OCI-M2 (cell line): ENCODE data around the gene R3HCC1L.
A peak's percentile ranks its signal among the peaks of the same experiment; 100 is the strongest.
"Not testable (repeated sequence)": the region's sequence is repeated elsewhere in the genome, so short reads cannot be mapped to it uniquely, and the experiment has no call there.

Source experiments
- DNase-seq: peaks from one replicate; lab custom pipeline; 2025; ENCODE audit not compliant: unreplicated experiment; lab: John Stamatoyannopoulos, UW

Gene R3HCC1L

DNA sequence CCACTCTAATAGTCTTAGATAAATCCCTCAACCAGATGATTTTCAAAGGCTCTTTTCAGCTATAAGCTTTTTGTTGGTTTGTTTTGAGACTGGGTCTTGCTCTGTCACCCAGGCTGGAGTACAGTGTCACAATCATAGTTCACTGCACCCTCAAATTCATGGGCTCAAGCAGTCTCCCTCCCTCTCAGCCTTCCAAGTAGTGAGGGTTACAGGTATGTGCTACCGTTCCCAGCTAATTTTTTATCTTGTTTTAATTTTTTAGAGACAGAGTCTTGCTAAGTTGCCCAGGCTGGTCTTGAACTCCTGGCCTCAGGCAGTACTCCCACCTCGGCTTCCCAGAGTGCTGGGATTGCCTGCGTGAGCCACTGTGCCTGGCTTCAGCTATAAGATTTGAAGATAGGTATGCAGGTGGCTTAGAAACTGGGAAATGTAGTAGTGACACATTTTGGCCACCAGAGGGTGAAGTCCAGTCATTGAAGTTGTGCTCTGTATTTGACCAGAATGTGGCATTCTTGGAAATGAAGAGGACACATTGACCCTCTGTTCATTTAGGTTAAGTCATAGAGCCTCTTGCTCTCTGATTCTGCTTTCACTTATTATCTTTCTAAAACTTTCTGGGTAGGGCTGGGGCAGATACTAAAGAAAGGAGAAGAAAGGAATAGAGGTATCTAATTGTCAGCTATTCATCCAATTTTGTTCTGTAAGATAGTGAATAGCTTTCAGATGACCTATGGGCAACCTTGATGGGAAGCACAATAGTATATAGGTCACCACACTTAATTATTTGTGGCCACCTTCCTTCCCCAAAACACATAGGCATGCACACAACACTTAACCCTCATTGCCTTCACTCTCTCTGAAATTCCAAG, 36.0 kb downstream of the R3HCC1L start:
- peak; percentile 34 for DNase-seq

DNA sequence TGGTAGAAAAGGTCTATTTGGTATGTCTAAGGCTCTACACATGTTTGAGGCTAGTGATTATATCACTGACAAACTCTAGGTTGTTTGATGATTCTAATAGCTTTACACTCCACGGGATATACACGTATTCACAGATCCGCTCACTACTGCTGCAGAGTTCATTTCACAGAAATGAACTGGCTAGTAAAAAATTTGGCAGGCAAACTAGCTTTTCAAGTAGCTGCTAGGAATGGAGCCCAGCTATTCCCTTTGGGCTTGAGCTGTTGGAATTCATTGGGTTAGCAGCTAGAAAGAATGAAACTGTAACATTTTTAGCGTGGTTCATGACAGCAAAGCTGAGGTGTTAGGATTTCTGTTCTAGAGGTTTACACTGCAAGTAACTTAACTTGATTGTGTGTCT, 37.6 kb downstream of the R3HCC1L start:
- no peak for DNase-seq

- no peak for DNase-seq
Measured at GRCh38 chr10:98172495-98172894, 38.0 kb downstream of the R3HCC1L start.

DNA sequence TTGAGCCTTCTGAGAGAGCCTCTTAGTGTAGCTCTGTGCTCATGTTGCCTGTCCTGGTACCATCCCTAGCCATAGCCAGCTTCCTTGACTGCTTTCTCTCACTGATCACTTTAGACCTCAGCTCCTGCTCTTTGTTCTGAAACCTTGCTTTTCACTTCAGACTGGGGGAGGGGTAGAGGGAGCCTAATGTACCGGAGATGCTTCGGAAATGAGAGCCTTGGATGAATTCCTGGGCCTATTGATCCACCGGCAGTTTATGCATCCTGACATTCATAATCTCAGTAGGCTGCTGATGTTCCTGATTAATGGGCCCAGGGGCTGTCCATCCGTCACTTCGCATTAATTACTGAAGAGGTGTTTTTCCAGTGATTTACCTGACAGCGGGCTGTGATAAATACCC, 38.8 kb downstream of the R3HCC1L start:
- no peak for DNase-seq

DNA sequence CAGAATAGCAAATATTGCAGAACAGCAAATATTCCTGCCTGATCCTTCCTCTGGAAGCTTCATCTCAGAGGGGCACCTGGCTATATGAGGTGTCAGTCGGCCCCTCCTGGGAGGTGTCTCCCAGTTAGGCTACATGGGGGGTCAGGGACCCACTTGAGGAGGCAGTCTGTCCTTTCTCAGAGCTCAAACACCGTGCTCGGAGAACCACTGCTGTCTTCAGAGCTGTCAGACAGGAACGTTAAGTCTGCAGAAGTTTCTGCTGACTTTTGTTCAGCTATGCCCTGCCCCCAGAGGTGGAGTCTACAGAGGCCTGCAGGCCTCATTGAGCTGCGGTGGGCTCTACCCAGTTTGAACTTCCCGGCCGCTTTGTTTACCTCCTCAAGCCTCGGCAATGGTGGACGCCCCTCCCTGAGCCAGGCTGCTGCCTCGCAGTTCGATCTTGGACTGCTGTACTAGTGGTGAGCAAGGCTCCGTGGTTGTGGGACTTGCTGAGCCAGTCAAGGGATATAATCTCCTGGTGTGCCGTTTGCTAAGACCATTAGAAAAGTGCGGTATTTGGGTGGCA, 48.0 kb downstream of the R3HCC1L start:
- not testable (repeated sequence) for DNase-seq

DNA sequence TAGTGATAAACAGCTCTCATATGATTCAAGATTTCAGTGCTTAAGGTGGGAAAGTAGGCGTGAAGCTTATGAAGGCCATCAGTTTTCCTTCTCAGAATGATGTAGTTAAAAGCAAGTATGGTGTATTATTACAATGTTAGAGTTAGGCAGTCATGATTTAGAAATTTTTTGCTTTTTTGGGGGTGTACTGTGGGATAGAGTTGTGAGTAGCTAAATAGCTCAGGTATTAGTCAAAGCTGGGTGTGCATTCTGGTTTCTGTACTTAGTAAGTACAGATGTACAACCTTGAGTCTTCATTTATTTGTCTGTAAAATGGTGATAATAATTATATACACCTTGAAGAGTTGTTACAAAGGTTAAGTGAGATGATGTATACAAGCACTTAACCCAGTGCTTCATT, 52.2 kb downstream of the R3HCC1L start:
- no peak for DNase-seq

- not testable (repeated sequence) for DNase-seq
Measured at GRCh38 chr10:98190773-98191172, 56.3 kb downstream of the R3HCC1L start.

GRCh38 chr10:98193037-98193436, 58.6 kb downstream of the R3HCC1L start:
- DNase-seq = no peak

DNA sequence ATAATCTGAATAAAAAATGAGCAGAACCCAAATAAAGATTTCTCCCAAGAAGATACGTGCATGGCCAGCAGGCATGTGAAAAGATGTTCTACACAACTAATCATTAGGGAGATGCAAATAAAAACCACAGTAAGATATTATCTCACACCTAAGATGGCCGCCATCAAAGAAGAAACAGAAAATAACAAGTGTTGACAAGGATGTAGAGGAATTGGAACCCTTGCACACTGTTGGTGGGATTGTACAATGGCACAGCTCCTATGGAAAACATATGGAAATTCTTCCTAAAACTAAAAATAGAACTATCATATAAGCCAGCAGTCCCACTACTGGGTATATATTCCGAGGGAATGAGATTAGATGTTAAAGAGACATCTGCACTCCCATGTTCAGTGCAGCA, 60.2 kb downstream of the R3HCC1L start:
- no peak for DNase-seq

DNA sequence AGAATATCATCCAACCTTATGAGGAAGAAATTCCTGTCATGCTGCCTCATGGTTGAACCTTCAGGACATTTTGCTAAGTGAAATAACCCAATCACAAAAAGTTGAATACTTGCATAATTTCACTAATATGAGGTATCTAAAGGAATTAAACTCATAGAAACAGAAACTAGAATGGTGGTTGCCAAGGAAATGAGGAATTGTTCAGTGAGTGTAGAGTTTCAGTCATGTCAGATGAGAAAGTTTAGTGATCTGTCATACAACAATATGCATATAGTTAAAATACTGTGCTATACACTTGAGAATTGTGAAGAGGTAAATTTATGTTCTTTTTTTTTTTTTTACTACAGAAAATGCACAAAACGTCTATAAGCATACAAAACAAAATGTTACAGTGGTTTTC, 60.7 kb downstream of the R3HCC1L start:
- no peak for DNase-seq

- DNase-seq = no peak
Measured at GRCh38 chr10:98196985-98197384, 62.5 kb downstream of the R3HCC1L start.

GRCh38 chr10:98201760-98202159, 67.3 kb downstream of the R3HCC1L start:
- no peak for DNase-seq

DNA sequence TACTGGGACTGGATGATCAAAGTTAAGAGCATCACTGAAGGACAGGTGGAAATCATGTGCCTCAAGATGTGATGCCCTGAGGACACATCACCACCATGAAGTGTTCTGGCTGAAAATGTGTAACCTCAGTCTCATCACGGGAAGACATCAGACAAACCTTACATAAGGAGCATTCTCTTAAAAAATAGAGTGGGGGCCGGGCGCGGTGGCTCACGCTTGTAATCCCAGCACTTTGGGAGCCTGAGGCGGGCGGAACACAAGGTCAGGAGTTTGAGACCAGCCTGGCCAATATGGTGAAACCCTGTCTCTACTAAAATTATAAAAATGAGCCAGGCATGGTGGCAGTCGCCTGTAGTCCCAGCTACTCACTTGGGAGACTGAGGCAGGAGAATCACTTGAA, 67.9 kb downstream of the R3HCC1L start:
- no peak for DNase-seq

GRCh38 chr10:98205351-98205750, 70.9 kb downstream of the R3HCC1L start:
- DNase-seq = no peak

GRCh38 chr10:98208925-98209324, 74.5 kb downstream of the R3HCC1L start:
- DNase-seq = no peak

- no peak for DNase-seq
Measured at GRCh38 chr10:98209441-98209840, 75.0 kb downstream of the R3HCC1L start.

DNA sequence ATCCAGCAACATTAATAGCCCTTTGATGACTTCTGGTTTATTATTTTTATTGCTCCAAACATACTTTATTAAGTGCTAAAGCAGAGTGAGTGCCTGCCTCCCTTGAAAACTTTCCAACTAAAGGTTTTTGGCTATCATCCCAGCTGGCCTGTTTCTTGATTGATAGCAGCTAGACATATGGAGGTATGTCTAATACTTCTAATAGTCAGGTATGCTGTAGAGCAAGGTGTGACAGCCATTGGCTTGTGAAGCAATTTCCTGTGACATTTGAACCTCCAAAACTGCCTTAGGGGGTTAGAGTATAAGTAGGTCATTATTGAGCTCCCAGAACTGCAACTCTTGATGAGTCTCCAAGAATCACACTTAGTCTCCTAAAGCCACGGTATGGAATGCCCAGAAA, 77.7 kb downstream of the R3HCC1L start:
- no peak for DNase-seq

GRCh38 chr10:98213740-98214139, 79.3 kb downstream of the R3HCC1L start:
- no peak for DNase-seq

DNA sequence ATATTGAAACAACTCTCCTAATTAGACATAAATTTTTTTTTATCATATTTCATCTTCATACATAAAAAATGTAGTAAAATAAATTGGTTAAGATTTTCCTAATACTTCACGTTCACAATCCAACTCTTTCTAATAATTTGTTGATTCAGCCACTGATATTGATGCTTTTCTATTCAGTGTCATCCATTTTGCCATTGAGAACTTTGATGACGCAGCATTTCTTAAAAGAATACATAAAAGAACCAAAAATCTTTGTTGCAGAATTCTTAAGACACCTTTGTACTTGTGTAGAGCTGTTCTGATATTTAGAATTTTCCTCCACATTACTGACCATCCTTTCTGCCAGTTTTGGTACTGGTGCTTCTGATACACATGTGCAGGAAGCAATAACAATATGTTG, 80.9 kb downstream of the R3HCC1L start:
- DNase-seq = no peak

DNA sequence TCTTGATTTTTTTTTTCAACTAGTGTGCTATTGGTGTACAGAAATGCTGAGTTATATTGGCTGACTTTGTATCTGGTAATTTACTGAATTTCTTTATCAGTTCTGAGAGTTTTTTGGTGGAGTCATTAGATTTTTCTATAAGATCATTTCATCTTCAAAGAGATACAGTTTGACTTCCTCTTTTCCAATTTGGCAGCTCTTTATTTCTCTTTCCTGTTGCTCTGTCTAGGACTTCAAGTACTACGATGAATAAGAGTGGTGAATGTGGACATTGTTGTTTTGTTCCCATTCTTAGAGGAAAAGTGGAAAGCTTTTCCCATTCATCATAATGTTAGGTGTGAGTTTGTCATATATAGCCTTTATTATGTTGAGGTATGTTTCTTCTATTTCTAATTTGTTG, 83.3 kb downstream of the R3HCC1L start:
- no peak for DNase-seq

DNA sequence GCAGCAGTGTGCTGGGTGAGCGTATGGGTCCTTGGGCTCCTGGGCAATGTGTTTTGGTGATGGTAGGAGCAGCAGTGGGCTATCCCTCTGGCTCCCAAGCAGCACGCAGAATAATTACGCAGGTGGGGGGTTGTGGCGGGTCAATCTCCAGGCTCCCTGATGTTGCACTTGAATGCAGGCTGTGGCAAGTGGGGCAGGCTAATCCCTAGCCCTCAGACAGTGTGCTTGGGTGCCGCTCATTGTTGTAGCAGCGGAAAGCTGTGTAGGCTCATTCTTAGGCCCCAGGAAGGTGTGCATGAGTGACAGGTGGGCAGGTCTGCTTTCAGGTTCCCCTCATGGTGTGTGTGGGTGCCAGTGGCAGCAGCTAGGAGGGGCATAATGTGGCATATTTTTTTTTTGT, 89.4 kb downstream of the R3HCC1L start:
- no peak for DNase-seq

- DNase-seq = no peak
Measured at GRCh38 chr10:98224509-98224908, 90.1 kb downstream of the R3HCC1L start.

DNA sequence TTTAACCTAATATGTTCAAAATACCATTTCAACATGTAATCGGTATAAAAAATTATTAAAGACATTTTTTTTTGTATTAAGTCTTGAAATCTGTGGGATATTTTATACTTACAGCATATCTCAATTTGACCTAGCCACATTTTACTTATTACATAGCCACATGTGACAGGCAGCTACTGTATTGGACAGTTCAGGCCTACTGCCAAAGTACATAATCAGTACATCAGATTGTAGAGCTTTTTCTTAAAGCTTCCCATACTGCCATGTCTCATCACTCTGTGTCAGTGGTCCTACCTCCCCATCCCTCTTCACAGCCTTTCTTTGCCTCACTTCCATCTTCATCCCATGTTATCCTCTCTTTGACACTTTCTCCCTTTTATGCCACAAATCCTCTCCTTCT, 90.5 kb downstream of the R3HCC1L start:
- no peak for DNase-seq
